ENCODE measurements around the gene SAMD4B. TPM values are rescaled to one million over a fixed set of nuclear protein-coding genes. Genes with fewer than 3 reads are reported as not detected.
A peak's percentile ranks its signal among the peaks of the same experiment; 100 is the strongest.
"Not testable (repeated sequence)": the region's sequence is repeated elsewhere in the genome, so short reads cannot be mapped to it uniquely, and the experiment has no call there.

The SAMD4B gene
- total RNA-seq, 1 experiment from 2014 or later: 37.0 TPM

GRCh38 chr19:39307822-39308530, 34.2 kb upstream of the SAMD4B start:
- no peaks in the 10 kb centered on the region for H3K9me3 ChIP-seq
- DNase-seq: no peak
- no peak overlapping the region for H3K4me3 ChIP-seq
- peaks cover 7% of the 10 kb centered on the region; the same call in 1 of the 2 replicates for H3K27me3 ChIP-seq
- no peaks in the 10 kb centered on the region for H3K36me3 ChIP-seq

- Histone ChIP-seq H3K27me3 (peaks cover 4% of the 10 kb centered on the region; the same call in 1 of the 2 replicates), H3K36me3 (no peaks in the 10 kb centered on the region), H3K4me3 (no peak overlapping the region), H3K9me3 (no peaks in the 10 kb centered on the region)
- DNase-seq: no peak
Measured at GRCh38 chr19:39308531-39309304, 33.5 kb upstream of the SAMD4B start.

- DNase-seq, H3K9me3 ChIP-seq, H3K4me3 ChIP-seq, H3K27me3 ChIP-seq, H3K36me3 ChIP-seq: not testable (repeated sequence)
Measured at GRCh38 chr19:39309305-39309670, 32.9 kb upstream of the SAMD4B start.

- no peaks in the 10 kb centered on the region for H3K36me3 ChIP-seq
- H3K9me3 ChIP-seq: no peaks in the 10 kb centered on the region
- no peak for DNase-seq
- no peaks in the 10 kb centered on the region for H3K27me3 ChIP-seq
- H3K4me3 ChIP-seq: no peak overlapping the region
Measured at GRCh38 chr19:39310558-39311311, 31.5 kb upstream of the SAMD4B start.

GRCh38 chr19:39314016-39314728, 28.0 kb upstream of the SAMD4B start:
- Histone ChIP-seq H3K27me3 (no peaks in the 10 kb centered on the region), H3K9me3 (no peaks in the 10 kb centered on the region), H3K36me3 (0 out of 2 replicates have a peak, but pooled peaks cover 2% of the 10 kb centered on the region), H3K4me3 (no peak overlapping the region)
- no peak for DNase-seq

GRCh38 chr19:39315933-39316332, 26.3 kb upstream of the SAMD4B start:
- DNase-seq: no peak
- H3K27me3 ChIP-seq: no peaks in the 10 kb centered on the region
- 0 out of 2 replicates have a peak, but pooled peaks cover 2% of the 10 kb centered on the region for H3K36me3 ChIP-seq
- H3K9me3 ChIP-seq: no peaks in the 10 kb centered on the region
- no peak overlapping the region for H3K4me3 ChIP-seq

GRCh38 chr19:39316627-39317321, 25.4 kb upstream of the SAMD4B start:
- Histone ChIP-seq H3K9me3 (no peaks in the 10 kb centered on the region), H3K36me3 (0 out of 2 replicates have a peak, but pooled peaks cover 2% of the 10 kb centered on the region), H3K4me3 (no peak overlapping the region), H3K27me3 (peaks cover 5% of the 10 kb centered on the region; the same call in 1 of the 2 replicates)
- DNase-seq: no peak

- Histone ChIP-seq H3K4me3 (no peak overlapping the region), H3K27me3 (peaks cover 5% of the 10 kb centered on the region; the same call in 1 of the 2 replicates), H3K9me3 (no peaks in the 10 kb centered on the region), H3K36me3 (0 out of 2 replicates have a peak, but pooled peaks cover 2% of the 10 kb centered on the region)
- no peak for DNase-seq
Measured at GRCh38 chr19:39317476-39317875, 24.7 kb upstream of the SAMD4B start.

GRCh38 chr19:39318071-39318470, 24.1 kb upstream of the SAMD4B start:
- DNase-seq: no peak
- Histone ChIP-seq H3K27me3 (peaks cover 5% of the 10 kb centered on the region; the same call in 1 of the 2 replicates), H3K9me3 (no peaks in the 10 kb centered on the region), H3K4me3 (no peak overlapping the region), H3K36me3 (0 out of 2 replicates have a peak, but pooled peaks cover 2% of the 10 kb centered on the region)

GRCh38 chr19:39318690-39319089, 23.5 kb upstream of the SAMD4B start:
- Histone ChIP-seq H3K4me3 (no peak overlapping the region), H3K9me3 (no peaks in the 10 kb centered on the region), H3K27me3 (peaks cover 5% of the 10 kb centered on the region; the same call in 1 of the 2 replicates), H3K36me3 (0 out of 2 replicates have a peak, but pooled peaks cover 2% of the 10 kb centered on the region)
- no peak for DNase-seq

- Histone ChIP-seq H3K36me3 (0 out of 2 replicates have a peak, but pooled peaks cover 2% of the 10 kb centered on the region), H3K27me3 (peaks cover 5% of the 10 kb centered on the region; the same call in 1 of the 2 replicates)
- DNase-seq: no peak
Measured at GRCh38 chr19:39319098-39319891, 22.9 kb upstream of the SAMD4B start.

GRCh38 chr19:39319892-39320248, 22.4 kb upstream of the SAMD4B start:
- H3K36me3 ChIP-seq: 0 out of 2 replicates have a peak, but pooled peaks cover 2% of the 10 kb centered on the region
- H3K27me3 ChIP-seq: peaks cover 5% of the 10 kb centered on the region; the same call in 1 of the 2 replicates
- H3K4me3 ChIP-seq: peak overlapping the region; percentile 61
- no peak for DNase-seq
- H3K9me3 ChIP-seq: no peaks in the 10 kb centered on the region

More at GRCh38 chr19:39319098-39319891, 22.9 kb upstream of the SAMD4B start:
- peak overlapping the region; percentile 61 for H3K4me3 ChIP-seq
- no peaks in the 10 kb centered on the region for H3K9me3 ChIP-seq

GRCh38 chr19:39321117-39321831, 20.9 kb upstream of the SAMD4B start:
- Histone ChIP-seq H3K4me3 (peak overlapping the region; percentile 16), H3K27me3 (peaks cover 5% of the 10 kb centered on the region; the same call in 1 of the 2 replicates), H3K36me3 (no peaks in the 10 kb centered on the region), H3K9me3 (no peaks in the 10 kb centered on the region)
- DNase-seq: no peak

GRCh38 chr19:39321832-39322176, 20.4 kb upstream of the SAMD4B start:
- Histone ChIP-seq H3K36me3 (no peaks in the 10 kb centered on the region), H3K4me3 (no peak overlapping the region), H3K9me3 (no peaks in the 10 kb centered on the region), H3K27me3 (peaks cover 5% of the 10 kb centered on the region; the same call in 1 of the 2 replicates)
- no peak for DNase-seq

All from MG63 (cell line).